DOHH2 (cell line): ENCODE data around the gene LAMA3.

Experiments used
- H3F3A ChIP-seq: fragments of 200-600 bp; sonication (generic), shearing (Covaris generic); 2 replicates; pipeline ENCODE4 v1.6.0; 2016; ENCODE audit warnings: antibody characterized with exemption, mild to moderate bottlenecking; ENCODE audit not compliant: control insufficient read depth, insufficient read depth
- H3K27ac ChIP-seq: fragments of 200-600 bp; sonication (generic); 2 replicates; pipeline ENCODE4 v1.5.1; 2014; ENCODE audit warnings: low read depth, mild to moderate bottlenecking, low read length, moderate library complexity
- H3K27me3 ChIP-seq: fragments of 200-600 bp; sonication (generic); 2 replicates; pipeline ENCODE4 v1.6.1; 2014; ENCODE audit warnings: mild to moderate bottlenecking, low read length, mixed read lengths; ENCODE audit not compliant: control insufficient read depth
- H3K36me3 ChIP-seq: fragments of 200-600 bp; sonication (generic); 2 replicates; pipeline ENCODE4 v1.6.1; 2014; ENCODE audit warnings: mild to moderate bottlenecking, low read length, moderate library complexity, mixed read lengths; ENCODE audit not compliant: control insufficient read depth
- H3K4me1 ChIP-seq: fragments of 200-600 bp; sonication (generic); 2 replicates; pipeline ENCODE4 v1.6.1; 2014; ENCODE audit warnings: mild to moderate bottlenecking, low read length, mixed read lengths; ENCODE audit not compliant: control insufficient read depth
- H3K4me2 ChIP-seq: fragments of 200-600 bp; sonication (generic); 2 replicates; pipeline ENCODE4 v1.6.0; 2014; ENCODE audit warnings: mild to moderate bottlenecking, low read length, moderate library complexity
- H3K4me3 ChIP-seq: fragments of 200-600 bp; sonication (generic); 2 replicates; pipeline ENCODE4 v1.5.1; 2014; ENCODE audit warnings: mild to moderate bottlenecking, low read length, mixed read lengths
- H3K79me2 ChIP-seq: fragments of 200-600 bp; sonication (generic); 2 replicates; pipeline ENCODE4 v1.6.1; 2014; ENCODE audit warnings: mild to moderate bottlenecking, low read length, mixed read lengths; ENCODE audit not compliant: control insufficient read depth
- H3K9me2 ChIP-seq: fragments of 200-600 bp; sonication (generic); replicated peaks from 2 replicates; pipeline ENCODE4 v1.6.1; 2014; ENCODE audit warnings: mild to moderate bottlenecking, low read length, mixed read lengths; ENCODE audit not compliant: control insufficient read depth
- H3K9me3 ChIP-seq: fragments of 200-600 bp; sonication (generic); 2 replicates; pipeline ENCODE4 v1.6.1; 2014; ENCODE audit warnings: antibody characterized with exemption, low read length, mixed read lengths; ENCODE audit not compliant: control insufficient read depth, insufficient read depth
- H4K20me1 ChIP-seq: fragments of 200-600 bp; sonication (generic); 2 replicates; pipeline ENCODE4 v1.6.0; 2014; ENCODE audit warnings: low read depth, mild to moderate bottlenecking, antibody characterized with exemption, low read length, moderate library complexity; ENCODE audit not compliant: control insufficient read depth, insufficient read depth
- EZH2phosphoT487 ChIP-seq: fragments of 200-600 bp; sonication (generic); IDR thresholded peaks from 2 replicates; pipeline ENCODE4 v1.6.1; 2017; ENCODE audit warnings: borderline replicate concordance, mild to moderate bottlenecking, antibody characterized with exemption, low read length, moderate library complexity, mixed read lengths
- TF ChIP-seq, protein P1 (sequence below): fragments of 200-600 bp; sonication (generic); IDR thresholded peaks from one replicate; pipeline ENCODE4 v1.5.1; 2014; ENCODE audit warnings: antibody characterized with exemption, mild to moderate bottlenecking, low read depth, low read length; ENCODE audit not compliant: poor library complexity, severe bottlenecking

The LAMA3 gene

DNA sequence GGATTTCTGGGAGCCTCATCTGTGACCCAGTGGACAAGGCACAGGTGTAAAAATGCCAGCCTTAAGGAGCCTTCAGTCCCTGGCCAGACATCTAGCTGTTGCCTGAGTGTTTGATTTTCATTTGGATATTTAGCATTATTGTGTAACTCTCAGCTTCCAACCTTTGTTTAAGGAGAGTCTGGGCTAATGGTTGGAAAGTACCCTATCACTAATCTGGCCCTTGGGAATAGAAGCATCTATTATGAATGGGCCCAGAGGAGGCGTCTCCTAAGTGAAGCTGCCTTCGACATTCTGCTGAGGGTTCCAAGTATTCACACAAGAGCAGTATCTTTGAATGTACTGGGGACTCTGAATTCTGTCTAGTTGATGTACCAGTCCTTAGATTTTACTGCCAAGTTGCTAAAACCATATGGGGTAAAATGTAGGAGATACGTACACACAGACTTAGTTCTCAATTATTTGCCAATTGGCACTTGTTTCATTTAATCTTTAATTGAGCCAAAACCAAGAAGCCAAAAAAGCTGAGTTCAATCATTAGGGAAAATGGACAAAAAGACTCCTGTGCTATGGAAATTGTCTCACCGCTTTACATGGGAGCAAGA, 19.3 kb upstream of the LAMA3 start:
- Histone ChIP-seq H3K79me2 (no peaks in the 10 kb centered on the region), H3K27ac (no peak overlapping the region), H3K4me1 (no peaks in the 10 kb centered on the region), H4K20me1 (no peaks in the 10 kb centered on the region), H3K9me3 (no peaks in the 10 kb centered on the region), H3K4me3 (no peak overlapping the region), H3K27me3 (peaks cover 9% of the 10 kb centered on the region; the same call in 1 of the 2 replicates), H3F3A (no peaks in the 10 kb centered on the region), H3K9me2 (no peaks in the 10 kb centered on the region), H3K36me3 (no peaks in the 10 kb centered on the region), H3K4me2 (no peak overlapping the region)
- TF ChIP-seq, protein P1, sequence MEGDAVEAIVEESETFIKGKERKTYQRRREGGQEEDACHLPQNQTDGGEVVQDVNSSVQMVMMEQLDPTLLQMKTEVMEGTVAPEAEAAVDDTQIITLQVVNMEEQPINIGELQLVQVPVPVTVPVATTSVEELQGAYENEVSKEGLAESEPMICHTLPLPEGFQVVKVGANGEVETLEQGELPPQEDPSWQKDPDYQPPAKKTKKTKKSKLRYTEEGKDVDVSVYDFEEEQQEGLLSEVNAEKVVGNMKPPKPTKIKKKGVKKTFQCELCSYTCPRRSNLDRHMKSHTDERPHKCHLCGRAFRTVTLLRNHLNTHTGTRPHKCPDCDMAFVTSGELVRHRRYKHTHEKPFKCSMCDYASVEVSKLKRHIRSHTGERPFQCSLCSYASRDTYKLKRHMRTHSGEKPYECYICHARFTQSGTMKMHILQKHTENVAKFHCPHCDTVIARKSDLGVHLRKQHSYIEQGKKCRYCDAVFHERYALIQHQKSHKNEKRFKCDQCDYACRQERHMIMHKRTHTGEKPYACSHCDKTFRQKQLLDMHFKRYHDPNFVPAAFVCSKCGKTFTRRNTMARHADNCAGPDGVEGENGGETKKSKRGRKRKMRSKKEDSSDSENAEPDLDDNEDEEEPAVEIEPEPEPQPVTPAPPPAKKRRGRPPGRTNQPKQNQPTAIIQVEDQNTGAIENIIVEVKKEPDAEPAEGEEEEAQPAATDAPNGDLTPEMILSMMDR: no peak
- no peak for TF ChIP-seq EZH2phosphoT487

DNA sequence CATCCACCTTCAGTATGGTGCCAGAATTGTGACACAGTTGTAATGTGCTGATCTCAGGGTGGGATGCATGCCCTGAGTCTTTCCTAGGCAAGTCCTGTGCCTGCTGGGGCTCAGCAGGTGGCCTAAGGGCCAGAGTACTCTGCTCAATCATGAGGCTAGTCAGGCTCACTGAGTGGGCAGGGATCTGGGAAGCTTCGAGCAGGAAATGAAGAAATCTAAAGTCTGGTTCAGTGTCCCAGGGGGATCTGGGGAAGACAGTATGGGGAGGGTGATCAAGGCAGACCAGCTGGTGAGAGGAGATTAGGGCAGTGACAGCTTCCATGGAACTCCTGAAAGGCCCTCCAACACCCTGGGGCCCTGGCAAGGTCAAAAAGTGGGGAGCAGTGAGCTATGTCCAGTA, 17.7 kb upstream of the LAMA3 start:
- H3K4me3 ChIP-seq: no peak overlapping the region
- no peaks in the 10 kb centered on the region for H3K9me2 ChIP-seq
- TF ChIP-seq, protein P1: no peak
- no peak for TF ChIP-seq EZH2phosphoT487
- no peak overlapping the region for H3K27ac ChIP-seq
- no peaks in the 10 kb centered on the region for H4K20me1 ChIP-seq
- H3K9me3 ChIP-seq: no peaks in the 10 kb centered on the region
- peaks cover 11% of the 10 kb centered on the region for H3K27me3 ChIP-seq
- no peaks in the 10 kb centered on the region for H3K4me1 ChIP-seq
- H3K4me2 ChIP-seq: no peak overlapping the region
- H3F3A ChIP-seq: no peaks in the 10 kb centered on the region
- H3K36me3 ChIP-seq: no peaks in the 10 kb centered on the region
- no peaks in the 10 kb centered on the region for H3K79me2 ChIP-seq

DNA sequence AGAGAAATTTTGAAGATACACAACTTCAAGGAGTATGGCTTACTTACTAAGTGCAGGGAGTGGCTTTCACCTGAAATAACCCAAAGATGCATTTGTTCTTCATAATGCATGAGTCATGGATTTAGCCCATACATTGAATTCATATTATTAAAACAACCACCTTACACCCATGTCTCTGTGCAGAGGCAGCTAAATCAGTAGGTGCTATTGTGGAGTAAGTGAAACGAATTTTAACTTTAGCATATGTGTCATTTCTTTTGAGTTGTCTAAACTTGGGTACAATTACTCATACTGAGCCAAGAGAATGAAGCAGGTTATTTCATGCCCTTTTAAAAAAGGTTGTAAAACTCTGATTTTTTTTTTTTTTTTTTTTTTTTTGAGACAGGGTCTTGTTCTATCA, 15.5 kb upstream of the LAMA3 start:
- H3K36me3 ChIP-seq: no peaks in the 10 kb centered on the region
- no peak overlapping the region for H3K27ac ChIP-seq
- no peak for TF ChIP-seq EZH2phosphoT487
- TF ChIP-seq, protein P1: no peak

More for the DNA sequence above, 15.5 kb upstream of the LAMA3 start:
- Histone ChIP-seq H3K4me1 (no peaks in the 10 kb centered on the region), H3K9me3 (no peaks in the 10 kb centered on the region), H3F3A (no peaks in the 10 kb centered on the region), H3K4me2 (no peak overlapping the region), H3K79me2 (no peaks in the 10 kb centered on the region), H3K4me3 (no peak overlapping the region), H4K20me1 (no peaks in the 10 kb centered on the region), H3K27me3 (peaks cover 9% of the 10 kb centered on the region; the same call in 1 of the 2 replicates), H3K9me2 (no peaks in the 10 kb centered on the region)
